DND-41 (cell line): ENCODE results near the gene ODF2L.

Experiments used
- ATAC-seq: fragments of 200-7000 bp; cut with Tn5 transposase; 3 replicates; pipeline ENCODE4 v1.9.1; 2021; ENCODE audit warnings: low read depth; ENCODE audit not compliant: insufficient read depth
- DNase-seq: peaks from one replicate; pipeline ENCODE4 v3.0.0-alpha.2; 2020
- H2AFZ ChIP-seq: 2 replicates; pipeline ENCODE4 v1.6.0; 2012; ENCODE audit warnings: low read depth, low read length
- H3K27ac ChIP-seq: 2 replicates; pipeline ENCODE4 v1.5.1; 2012; ENCODE audit warnings: low read length, inconsistent platforms
- H3K27me3 ChIP-seq: fragments of 200-600 bp; sonication (generic); 2 replicates; pipeline ENCODE4 v1.6.0; 2012; ENCODE audit warnings: low read length, mild to moderate bottlenecking, inconsistent platforms; ENCODE audit not compliant: insufficient read depth, poor library complexity
- H3K36me3 ChIP-seq: 2 replicates; pipeline ENCODE4 v1.5.1; 2012; ENCODE audit warnings: low read length, inconsistent platforms; ENCODE audit not compliant: insufficient read depth
- H3K4me1 ChIP-seq: 2 replicates; pipeline ENCODE4 v1.5.1; 2012; ENCODE audit warnings: mild to moderate bottlenecking, low read length; ENCODE audit not compliant: insufficient read depth
- H3K4me2 ChIP-seq: 2 replicates; pipeline ENCODE4 v1.6.0; 2012; ENCODE audit warnings: mild to moderate bottlenecking, moderate library complexity, low read length, inconsistent platforms; ENCODE audit not compliant: insufficient read depth
- H3K4me3 ChIP-seq, 2 experiments: fragments of 200-600 bp in 1 of 2; shearing (Covaris generic) in 1 of 2; 2 replicates each; pipeline ENCODE4 v1.5.1; 2012 to 2016; ENCODE audit warnings: inconsistent platforms in 2 of 2, low read length in 2 of 2, mild to moderate bottlenecking in 2 of 2, low read depth in 1 of 2, moderate library complexity in 1 of 2
- H3K79me2 ChIP-seq: 2 replicates; pipeline ENCODE4 v1.6.0; 2012; ENCODE audit warnings: low read length, inconsistent platforms; ENCODE audit not compliant: insufficient read depth
- H3K9ac ChIP-seq: 2 replicates; pipeline ENCODE4 v1.6.0; 2012; ENCODE audit warnings: low read depth, mild to moderate bottlenecking, inconsistent platforms, low read length, moderate library complexity
- H3K9me3 ChIP-seq: 2 replicates; pipeline ENCODE4 v1.5.1; 2012; ENCODE audit warnings: low read length, moderate library complexity, mild to moderate bottlenecking, inconsistent platforms; ENCODE audit not compliant: insufficient read depth, severe bottlenecking
- H4K20me1 ChIP-seq: 2 replicates; pipeline ENCODE4 v1.6.0; 2012; ENCODE audit warnings: low read length; ENCODE audit not compliant: insufficient read depth
- EZH2 ChIP-seq: IDR thresholded peaks from 3 replicates; pipeline ENCODE4 v1.6.1; 2012; ENCODE audit warnings: borderline replicate concordance, low read depth, mild to moderate bottlenecking, moderate library complexity, low read length, inconsistent platforms; ENCODE audit not compliant: severe bottlenecking
- TF ChIP-seq, protein P1 (sequence below): IDR thresholded peaks from 2 replicates; pipeline ENCODE4 v1.5.1; 2012; ENCODE audit warnings: borderline replicate concordance, low read length, moderate library complexity, mild to moderate bottlenecking; ENCODE audit not compliant: poor library complexity, severe bottlenecking; ENCODE audit errors: extremely low read depth

Gene ODF2L

DNA sequence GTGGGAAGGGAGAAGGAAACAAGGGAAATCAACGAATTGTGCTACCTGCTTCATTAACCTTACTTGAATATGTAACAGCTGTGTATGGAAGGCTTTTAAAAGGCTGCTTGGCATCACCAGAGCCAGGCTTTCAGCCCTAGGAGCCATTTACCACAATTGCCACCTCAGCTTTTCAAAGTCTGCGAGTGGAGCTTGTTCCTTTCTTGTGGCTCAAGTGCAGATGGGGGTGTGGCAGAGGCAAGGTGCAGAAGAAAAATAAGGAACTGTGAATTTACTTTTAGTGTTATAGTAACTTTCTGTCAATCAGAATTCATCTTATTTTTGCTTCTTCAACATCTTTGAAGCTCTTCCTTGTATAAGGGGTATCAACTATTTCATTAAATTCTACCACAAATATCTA is 45.5 kb upstream of the ODF2L start:
- no peaks in the 10 kb centered on the region for H3K27me3 ChIP-seq
- peak; percentile 80 for DNase-seq
- no peaks in the 10 kb centered on the region for H3K79me2 ChIP-seq
- TF ChIP-seq, protein P1, sequence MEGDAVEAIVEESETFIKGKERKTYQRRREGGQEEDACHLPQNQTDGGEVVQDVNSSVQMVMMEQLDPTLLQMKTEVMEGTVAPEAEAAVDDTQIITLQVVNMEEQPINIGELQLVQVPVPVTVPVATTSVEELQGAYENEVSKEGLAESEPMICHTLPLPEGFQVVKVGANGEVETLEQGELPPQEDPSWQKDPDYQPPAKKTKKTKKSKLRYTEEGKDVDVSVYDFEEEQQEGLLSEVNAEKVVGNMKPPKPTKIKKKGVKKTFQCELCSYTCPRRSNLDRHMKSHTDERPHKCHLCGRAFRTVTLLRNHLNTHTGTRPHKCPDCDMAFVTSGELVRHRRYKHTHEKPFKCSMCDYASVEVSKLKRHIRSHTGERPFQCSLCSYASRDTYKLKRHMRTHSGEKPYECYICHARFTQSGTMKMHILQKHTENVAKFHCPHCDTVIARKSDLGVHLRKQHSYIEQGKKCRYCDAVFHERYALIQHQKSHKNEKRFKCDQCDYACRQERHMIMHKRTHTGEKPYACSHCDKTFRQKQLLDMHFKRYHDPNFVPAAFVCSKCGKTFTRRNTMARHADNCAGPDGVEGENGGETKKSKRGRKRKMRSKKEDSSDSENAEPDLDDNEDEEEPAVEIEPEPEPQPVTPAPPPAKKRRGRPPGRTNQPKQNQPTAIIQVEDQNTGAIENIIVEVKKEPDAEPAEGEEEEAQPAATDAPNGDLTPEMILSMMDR, result no peak
- TF ChIP-seq EZH2, result no peak
- H3K4me1 ChIP-seq, result peaks cover 14% of the 10 kb centered on the region; the same call in 1 of the 2 replicates
- no peak overlapping the region for H3K27ac ChIP-seq
- H2AFZ ChIP-seq, result no peak overlapping the region
- H3K4me2 ChIP-seq, result no peak overlapping the region
- no peak overlapping the region for H3K9ac ChIP-seq
- no peak overlapping the region for H3K4me3 ChIP-seq
- H4K20me1 ChIP-seq, result no peaks in the 10 kb centered on the region
- no peaks in the 10 kb centered on the region for H3K9me3 ChIP-seq
- H3K36me3 ChIP-seq, result no peaks in the 10 kb centered on the region
- peak; percentile 100 for ATAC-seq

GRCh38 chr1:86436041-86436440 is 39.9 kb upstream of the ODF2L start:
- ATAC-seq, result no peak

GRCh38 chr1:86435327-86435726 is 39.2 kb upstream of the ODF2L start:
- no peak overlapping the region for H3K27ac ChIP-seq

More at GRCh38 chr1:86436041-86436440, 39.9 kb upstream of the ODF2L start:
- no peak overlapping the region for H3K27ac ChIP-seq
- no peaks in the 10 kb centered on the region for H3K36me3 ChIP-seq
- TF ChIP-seq, protein P1, result no peak
- TF ChIP-seq EZH2, result no peak
- H3K9me3 ChIP-seq, result no peaks in the 10 kb centered on the region
- H3K4me3 ChIP-seq, result no peak overlapping the region
- H3K27me3 ChIP-seq, result no peaks in the 10 kb centered on the region
- DNase-seq, result no peak
- no peaks in the 10 kb centered on the region for H3K79me2 ChIP-seq
- H3K9ac ChIP-seq, result no peak overlapping the region
- H3K4me2 ChIP-seq, result no peak overlapping the region
- peaks cover 2% of the 10 kb centered on the region; the same call in 1 of the 2 replicates for H3K4me1 ChIP-seq
- no peaks in the 10 kb centered on the region for H4K20me1 ChIP-seq
- no peak overlapping the region for H2AFZ ChIP-seq

More at GRCh38 chr1:86435327-86435726, 39.2 kb upstream of the ODF2L start:
- TF ChIP-seq, protein P1, result no peak
- no peak for TF ChIP-seq EZH2
- DNase-seq, result no peak
- H3K27me3 ChIP-seq, result no peaks in the 10 kb centered on the region
- no peaks in the 10 kb centered on the region for H3K79me2 ChIP-seq
- no peaks in the 10 kb centered on the region for H4K20me1 ChIP-seq
- H3K36me3 ChIP-seq, result no peaks in the 10 kb centered on the region
- no peak overlapping the region for H3K4me2 ChIP-seq
- H2AFZ ChIP-seq, result no peak overlapping the region
- peaks cover 4% of the 10 kb centered on the region for H3K4me1 ChIP-seq
- H3K9ac ChIP-seq, result no peak overlapping the region
- H3K4me3 ChIP-seq, result no peak overlapping the region
- ATAC-seq, result no peak
- no peaks in the 10 kb centered on the region for H3K9me3 ChIP-seq
